ENCODE results near the gene LGALS9B.
"Not testable (repeated sequence)": the region's sequence is repeated elsewhere in the genome, so short reads cannot be mapped to it uniquely, and the experiment has no call there.

Gene LGALS9B

GRCh38 chr17:20467447-20467846 is at the start of gene LGALS9B:
TSS of gene LGALS9B (minus strand) at chr17:20467539. CDS start at chr17:20467470, 69 bp downstream.
- not testable (repeated sequence) for DNase-seq (ENCODE audit: low spot score in 2 of 2); H3K27me3 Mint-ChIP-seq; H3K4me1 Mint-ChIP-seq; H3K36me3 Mint-ChIP-seq; H3K9me3 Mint-ChIP-seq
- ATAC-seq (ENCODE audit: low read depth): peak; percentile 98
- Mint-ChIP-seq H3K27ac (peak within 1 kb of the TSS; percentile 59), H3K4me3 (peak within 1 kb of the TSS; percentile 39)

- H3K4me1 Mint-ChIP-seq; H3K9me3 Mint-ChIP-seq; H3K27me3 Mint-ChIP-seq; H3K36me3 Mint-ChIP-seq; H3K27ac Mint-ChIP-seq; ATAC-seq (ENCODE audit: low read depth); H3K4me3 Mint-ChIP-seq; DNase-seq (ENCODE audit: low spot score in 2 of 2): not testable (repeated sequence)
Measured at GRCh38 chr17:20516986-20517385, 49.6 kb upstream of the LGALS9B start.

GRCh38 chr17:20515099-20515498 is 47.8 kb upstream of the LGALS9B start:
- not testable (repeated sequence) for DNase-seq (ENCODE audit: low spot score in 2 of 2); H3K27ac Mint-ChIP-seq; H3K4me3 Mint-ChIP-seq; H3K27me3 Mint-ChIP-seq; ATAC-seq (ENCODE audit: low read depth); H3K9me3 Mint-ChIP-seq; H3K4me1 Mint-ChIP-seq; H3K36me3 Mint-ChIP-seq

- not testable (repeated sequence) for DNase-seq (ENCODE audit: low spot score in 2 of 2); H3K4me1 Mint-ChIP-seq; H3K9me3 Mint-ChIP-seq; H3K27me3 Mint-ChIP-seq; H3K4me3 Mint-ChIP-seq; ATAC-seq (ENCODE audit: low read depth); H3K36me3 Mint-ChIP-seq; H3K27ac Mint-ChIP-seq
Measured at GRCh38 chr17:20513539-20513938, 46.2 kb upstream of the LGALS9B start.

- ATAC-seq (ENCODE audit: low read depth); H3K27ac Mint-ChIP-seq; H3K27me3 Mint-ChIP-seq; H3K4me3 Mint-ChIP-seq; H3K4me1 Mint-ChIP-seq; H3K36me3 Mint-ChIP-seq; DNase-seq (ENCODE audit: low spot score in 2 of 2); H3K9me3 Mint-ChIP-seq: not testable (repeated sequence)
Measured at GRCh38 chr17:20512378-20512777, 45.0 kb upstream of the LGALS9B start.

- H3K4me3 Mint-ChIP-seq; DNase-seq (ENCODE audit: low spot score in 2 of 2); H3K27me3 Mint-ChIP-seq; H3K4me1 Mint-ChIP-seq; H3K36me3 Mint-ChIP-seq; H3K9me3 Mint-ChIP-seq; H3K27ac Mint-ChIP-seq; ATAC-seq (ENCODE audit: low read depth): not testable (repeated sequence)
Measured at GRCh38 chr17:20511778-20512177, 44.4 kb upstream of the LGALS9B start.

GRCh38 chr17:20505333-20505732 is 38.0 kb upstream of the LGALS9B start:
- H3K36me3 Mint-ChIP-seq; H3K4me3 Mint-ChIP-seq; DNase-seq (ENCODE audit: low spot score in 2 of 2); H3K9me3 Mint-ChIP-seq; H3K4me1 Mint-ChIP-seq; H3K27ac Mint-ChIP-seq; H3K27me3 Mint-ChIP-seq; ATAC-seq (ENCODE audit: low read depth): not testable (repeated sequence)

GRCh38 chr17:20504388-20505066 is 37.2 kb upstream of the LGALS9B start:
- H3K4me1 Mint-ChIP-seq; H3K36me3 Mint-ChIP-seq; H3K4me3 Mint-ChIP-seq; DNase-seq (ENCODE audit: low spot score in 2 of 2); H3K27ac Mint-ChIP-seq; ATAC-seq (ENCODE audit: low read depth); H3K9me3 Mint-ChIP-seq; H3K27me3 Mint-ChIP-seq: not testable (repeated sequence)

GRCh38 chr17:20501896-20502295 is 34.6 kb upstream of the LGALS9B start:
- H3K4me1 Mint-ChIP-seq; H3K9me3 Mint-ChIP-seq; H3K27me3 Mint-ChIP-seq; ATAC-seq (ENCODE audit: low read depth); H3K4me3 Mint-ChIP-seq; H3K36me3 Mint-ChIP-seq; H3K27ac Mint-ChIP-seq; DNase-seq (ENCODE audit: low spot score in 2 of 2): not testable (repeated sequence)

GRCh38 chr17:20500346-20500745 is 33.0 kb upstream of the LGALS9B start:
- not testable (repeated sequence) for H3K4me1 Mint-ChIP-seq; H3K36me3 Mint-ChIP-seq; H3K27ac Mint-ChIP-seq; H3K9me3 Mint-ChIP-seq; H3K27me3 Mint-ChIP-seq; DNase-seq (ENCODE audit: low spot score in 2 of 2); H3K4me3 Mint-ChIP-seq; ATAC-seq (ENCODE audit: low read depth)

GRCh38 chr17:20495420-20495819 is 28.1 kb upstream of the LGALS9B start:
- H3K27me3 Mint-ChIP-seq, H3K36me3 Mint-ChIP-seq: not testable (repeated sequence)

GRCh38 chr17:20494735-20495134 is 27.4 kb upstream of the LGALS9B start:
- not testable (repeated sequence) for H3K27ac Mint-ChIP-seq; DNase-seq (ENCODE audit: low spot score in 2 of 2); ATAC-seq (ENCODE audit: low read depth); H3K4me3 Mint-ChIP-seq; H3K27me3 Mint-ChIP-seq; H3K36me3 Mint-ChIP-seq; H3K4me1 Mint-ChIP-seq; H3K9me3 Mint-ChIP-seq

More at GRCh38 chr17:20495420-20495819, 28.1 kb upstream of the LGALS9B start:
- DNase-seq (ENCODE audit: low spot score in 2 of 2); H3K4me3 Mint-ChIP-seq; H3K27ac Mint-ChIP-seq; H3K4me1 Mint-ChIP-seq; ATAC-seq (ENCODE audit: low read depth); H3K9me3 Mint-ChIP-seq: not testable (repeated sequence)

- DNase-seq (ENCODE audit: low spot score in 2 of 2); H3K4me3 Mint-ChIP-seq; H3K36me3 Mint-ChIP-seq; H3K27me3 Mint-ChIP-seq; H3K9me3 Mint-ChIP-seq; H3K27ac Mint-ChIP-seq; ATAC-seq (ENCODE audit: low read depth); H3K4me1 Mint-ChIP-seq: not testable (repeated sequence)
Measured at GRCh38 chr17:20494147-20494546, 26.8 kb upstream of the LGALS9B start.

- H3K4me3 Mint-ChIP-seq; H3K9me3 Mint-ChIP-seq; H3K27ac Mint-ChIP-seq; ATAC-seq (ENCODE audit: low read depth); H3K36me3 Mint-ChIP-seq; H3K4me1 Mint-ChIP-seq; DNase-seq (ENCODE audit: low spot score in 2 of 2); H3K27me3 Mint-ChIP-seq: not testable (repeated sequence)
Measured at GRCh38 chr17:20492971-20493370, 25.6 kb upstream of the LGALS9B start.

- not testable (repeated sequence) for H3K9me3 Mint-ChIP-seq; DNase-seq (ENCODE audit: low spot score in 2 of 2); H3K4me1 Mint-ChIP-seq; H3K27me3 Mint-ChIP-seq; H3K36me3 Mint-ChIP-seq; H3K4me3 Mint-ChIP-seq; H3K27ac Mint-ChIP-seq; ATAC-seq (ENCODE audit: low read depth)
Measured at GRCh38 chr17:20492099-20492498, 24.8 kb upstream of the LGALS9B start.

Data from memory B cell (primary cell).